PC-3 (cell line): ENCODE results near the gene CCDC28B. TPM values are rescaled to one million over a fixed set of nuclear protein-coding genes. Genes with fewer than 3 reads are reported as not detected.

Experiments used
- ATAC-seq: fragments of 200-7000 bp; cut with Tn5 transposase; 2 replicates; pipeline ENCODE4 v1.9.1; 2020; ENCODE audit warnings: mild to moderate bottlenecking, moderate library complexity
- BruUV-seq: library from RNA; stranded (reverse); fragments of 400-500 nt; replicated peaks from 2 replicates; lab custom pipeline; 2021; lab: Mats Ljungman, UMichigan
- CTCF ChIA-PET: fragments of 300-600 bp; sonication (Branson Sonifier 250); formaldehyde crosslinking; loops from one replicate; lab custom pipeline; 2022; ENCODE audit warnings: antibody characterized with exemption; lab: Charles Lee
- POLR2A ChIA-PET: fragments of 300-600 bp; sonication (Branson Sonifier 250); formaldehyde crosslinking; loops from one replicate; lab custom pipeline; 2022; ENCODE audit warnings: antibody characterized with exemption; ENCODE audit not compliant: unreplicated experiment; lab: Charles Lee
- DNase-seq: peaks from one replicate; pipeline ENCODE4 v3.0.0-alpha.2; 2015
- H2AFZ ChIP-seq: fragments of 300-600 bp; sonication (generic); 2 replicates; pipeline ENCODE4 v1.6.0; 2016; ENCODE audit warnings: antibody characterized with exemption, low read length
- H3F3A ChIP-seq: fragments of 300-600 bp; sonication (generic); one replicate; pipeline ENCODE4 v1.6.0; 2017; ENCODE audit warnings: antibody characterized with exemption, low read length, control low read depth, mild to moderate bottlenecking; ENCODE audit not compliant: unreplicated experiment
- H3K27ac ChIP-seq: fragments of 300-600 bp; sonication (generic); 2 replicates; pipeline ENCODE4 v1.5.1; 2016; ENCODE audit warnings: mild to moderate bottlenecking, low read length
- H3K27me3 ChIP-seq: fragments of 300-600 bp; sonication (generic); 2 replicates; pipeline ENCODE4 v1.6.1; 2016; ENCODE audit warnings: low read length, mixed read lengths
- H3K36me3 ChIP-seq: fragments of 300-600 bp; sonication (generic); 2 replicates; pipeline ENCODE4 v1.6.1; 2016; ENCODE audit warnings: low read depth, mixed run types, low read length, mixed read lengths
- H3K4me1 ChIP-seq: fragments of 300-600 bp; sonication (generic); 2 replicates; pipeline ENCODE4 v1.5.1; 2016; ENCODE audit warnings: low read length; ENCODE audit not compliant: insufficient read depth
- H3K4me2 ChIP-seq: fragments of 300-600 bp; sonication (generic); 2 replicates; pipeline ENCODE4 v1.6.0; 2016; ENCODE audit warnings: low read length
- H3K4me3 ChIP-seq: fragments of 300-600 bp; sonication (generic); 2 replicates; pipeline ENCODE4 v1.5.1; 2016; ENCODE audit warnings: mild to moderate bottlenecking, low read length, mixed read lengths
- H3K79me2 ChIP-seq: fragments of 300-600 bp; sonication (generic); 2 replicates; pipeline ENCODE4 v1.6.1; 2017; ENCODE audit warnings: low read length, mixed read lengths
- H3K9ac ChIP-seq: fragments of 300-600 bp; sonication (generic); 2 replicates; pipeline ENCODE4 v1.6.0; 2016; ENCODE audit warnings: mild to moderate bottlenecking, low read length
- H3K9me2 ChIP-seq: fragments of 300-600 bp; sonication (generic); replicated peaks from 2 replicates; pipeline ENCODE4 v1.6.1; 2016; ENCODE audit warnings: mixed run types, low read length, mixed read lengths
- H3K9me3 ChIP-seq: fragments of 300-600 bp; sonication (generic); 2 replicates; pipeline ENCODE4 v1.6.1; 2016; ENCODE audit warnings: low read length, mixed read lengths
- H4K20me1 ChIP-seq: fragments of 300-600 bp; sonication (generic); 2 replicates; pipeline ENCODE4 v1.6.1; 2016; ENCODE audit warnings: low read length, mixed read lengths
- EZH2 ChIP-seq: fragments of 300-600 bp; sonication (generic); IDR thresholded peaks from one replicate; pipeline ENCODE4 v1.6.1; 2017; ENCODE audit warnings: antibody characterized with exemption, mild to moderate bottlenecking, low read length; ENCODE audit not compliant: unreplicated experiment
- EZH2phosphoT487 ChIP-seq: fragments of 300-600 bp; sonication (generic); IDR thresholded peaks from 2 replicates; pipeline ENCODE4 v1.6.1; 2018; ENCODE audit warnings: mild to moderate bottlenecking, antibody characterized with exemption, low read length, borderline replicate concordance
- intact Hi-C: fragments of 100-400 bp; cut with micrococcal nuclease; formaldehyde crosslinking; loops from 2 replicates; pipeline ENCODE4 v1.9.0; 2023
- total RNA-seq: library from RNA; depleted of rRNA; stranded (reverse); fragments of >200 nt; gene quantifications from 2 replicates; pipeline ENCODE4 v1.2.3, GENCODE V29; 2014
- TF ChIP-seq, protein P1 (sequence below): fragments of 300-600 bp; sonication (generic); conservative IDR thresholded peaks from 2 replicates; pipeline ENCODE4 v1.5.1; 2017; ENCODE audit warnings: antibody characterized with exemption, low read depth, mild to moderate bottlenecking, low read length

The CCDC28B gene
- total RNA-seq, 1 experiment from 2014 or later = 4.7 TPM

DNA sequence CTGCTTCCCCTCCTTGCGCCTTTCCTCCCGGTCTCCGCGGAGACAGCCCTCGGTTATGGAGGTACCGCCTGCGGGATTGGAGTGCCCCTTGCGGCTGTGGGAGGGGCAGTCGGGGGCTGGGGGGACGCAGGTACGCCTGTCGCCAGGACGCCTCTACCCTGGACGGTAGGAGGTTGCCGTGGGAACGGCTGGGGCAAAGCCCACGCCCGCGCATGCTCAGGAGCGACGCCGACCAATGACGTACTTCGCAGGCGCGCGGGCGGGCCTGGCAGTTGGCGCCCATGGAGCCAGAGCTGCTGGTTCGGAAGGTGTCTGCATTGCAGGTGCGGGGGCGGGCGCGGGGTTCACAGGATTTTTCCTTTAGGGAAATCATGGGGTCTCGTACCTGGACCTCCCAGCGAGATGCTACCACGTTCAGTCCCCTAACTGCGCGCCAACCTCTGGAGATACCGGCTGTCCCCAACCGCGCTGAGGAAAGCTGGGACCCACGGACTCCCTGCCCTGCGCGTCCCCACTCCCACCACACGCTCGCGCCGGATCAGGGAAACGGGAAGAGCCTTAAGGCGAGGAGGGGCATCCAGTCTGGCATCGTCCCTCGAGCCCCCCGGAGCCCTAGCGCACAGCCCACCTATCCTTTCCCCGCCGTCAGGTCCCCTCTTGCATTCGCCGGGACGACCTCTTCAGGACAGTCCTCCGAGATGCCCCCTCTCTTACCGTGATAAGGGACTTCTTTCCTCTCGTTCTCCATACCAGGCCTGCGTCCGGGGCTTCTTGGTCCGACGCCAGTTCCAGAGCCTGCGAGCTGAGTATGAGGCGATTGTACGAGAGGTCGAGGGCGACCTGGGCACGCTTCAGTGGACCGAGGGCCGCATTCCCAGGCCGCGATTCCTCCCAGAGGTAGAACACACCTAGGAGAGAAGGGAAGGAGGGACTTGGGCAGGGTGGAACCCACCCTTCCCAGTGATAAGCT is 5.3 kb downstream of the CCDC28B start, which contains the start of gene IQCC:
Gene IQCC (plus strand): TSS at position 271 of the 970 bp plus-strand sequence. CDS start 11 bp downstream, at position 282.
- H3K79me2 ChIP-seq = peaks cover 18% of the 10 kb centered on the region
- BruUV-seq = TSS peak; percentile 86

DNA sequence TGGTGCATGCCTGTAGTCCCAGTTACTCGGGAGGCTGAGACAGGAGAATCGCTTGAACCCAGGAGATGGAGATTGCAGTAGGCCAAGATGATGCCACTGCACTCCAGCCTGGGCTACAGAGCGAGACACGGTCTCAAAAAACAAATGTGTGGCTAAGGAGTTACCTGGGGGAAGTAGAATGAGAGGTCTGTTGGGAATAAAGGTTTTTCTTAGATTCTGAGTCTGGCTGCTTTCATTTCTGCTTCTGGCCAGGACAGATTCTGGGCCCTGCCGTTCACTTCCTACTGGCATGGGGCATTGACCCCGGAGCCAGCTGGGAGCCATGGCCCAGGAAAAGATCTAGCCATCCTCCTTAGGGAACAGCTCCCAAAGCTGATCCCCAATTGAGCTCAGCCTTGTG is 8.1 kb downstream of the CCDC28B start:
- H3K4me2 ChIP-seq = no peak overlapping the region
- intact Hi-C loops = no loop called here
- no peak for ATAC-seq
- H3K27ac ChIP-seq = no peak overlapping the region
- no peak overlapping the region for H2AFZ ChIP-seq
- peaks cover 5% of the 10 kb centered on the region; the same call in 1 of the 2 replicates for H3K36me3 ChIP-seq
- no peaks in the 10 kb centered on the region for H3K9me2 ChIP-seq
- H3K4me1 ChIP-seq = peaks cover 22% of the 10 kb centered on the region
- H4K20me1 ChIP-seq = no peaks in the 10 kb centered on the region
- H3K27me3 ChIP-seq = no peaks in the 10 kb centered on the region
- ChIA-PET POLR2A (no interaction called here), CTCF (no interaction called here)
- no peak for TF ChIP-seq EZH2phosphoT487
- TF ChIP-seq EZH2 = no peak
- TF ChIP-seq, protein P1, sequence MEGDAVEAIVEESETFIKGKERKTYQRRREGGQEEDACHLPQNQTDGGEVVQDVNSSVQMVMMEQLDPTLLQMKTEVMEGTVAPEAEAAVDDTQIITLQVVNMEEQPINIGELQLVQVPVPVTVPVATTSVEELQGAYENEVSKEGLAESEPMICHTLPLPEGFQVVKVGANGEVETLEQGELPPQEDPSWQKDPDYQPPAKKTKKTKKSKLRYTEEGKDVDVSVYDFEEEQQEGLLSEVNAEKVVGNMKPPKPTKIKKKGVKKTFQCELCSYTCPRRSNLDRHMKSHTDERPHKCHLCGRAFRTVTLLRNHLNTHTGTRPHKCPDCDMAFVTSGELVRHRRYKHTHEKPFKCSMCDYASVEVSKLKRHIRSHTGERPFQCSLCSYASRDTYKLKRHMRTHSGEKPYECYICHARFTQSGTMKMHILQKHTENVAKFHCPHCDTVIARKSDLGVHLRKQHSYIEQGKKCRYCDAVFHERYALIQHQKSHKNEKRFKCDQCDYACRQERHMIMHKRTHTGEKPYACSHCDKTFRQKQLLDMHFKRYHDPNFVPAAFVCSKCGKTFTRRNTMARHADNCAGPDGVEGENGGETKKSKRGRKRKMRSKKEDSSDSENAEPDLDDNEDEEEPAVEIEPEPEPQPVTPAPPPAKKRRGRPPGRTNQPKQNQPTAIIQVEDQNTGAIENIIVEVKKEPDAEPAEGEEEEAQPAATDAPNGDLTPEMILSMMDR = no peak
- H3K9ac ChIP-seq = no peak overlapping the region
- no peak for DNase-seq
- no peaks in the 10 kb centered on the region for H3K9me3 ChIP-seq
- no TSS peak for BruUV-seq
- no peak overlapping the region for H3K4me3 ChIP-seq
- H3F3A ChIP-seq = no peaks in the 10 kb centered on the region
- peaks cover 18% of the 10 kb centered on the region for H3K79me2 ChIP-seq

More for the DNA sequence above, 5.3 kb downstream of the CCDC28B start, which contains the start of gene IQCC:
- H3K4me3 ChIP-seq = peak within 1 kb of the TSS; percentile 83
- H3K4me2 ChIP-seq = peak within 1 kb of the TSS; percentile 94
- ChIA-PET CTCF (no interaction called here), POLR2A (no interaction called here)
- H3K9me3 ChIP-seq = no peaks in the 10 kb centered on the region
- H4K20me1 ChIP-seq = no peaks in the 10 kb centered on the region
- peaks cover 5% of the 10 kb centered on the region; the same call in 1 of the 2 replicates for H3K36me3 ChIP-seq
- DNase-seq = peak; percentile 91
- H3K9ac ChIP-seq = peak within 1 kb of the TSS; percentile 92
- intact Hi-C loops = no loop called here
- no peaks in the 10 kb centered on the region for H3K27me3 ChIP-seq
- H2AFZ ChIP-seq = peak within 1 kb of the TSS; percentile 87
- peak within 1 kb of the TSS; percentile 27; the same call in 1 of the 2 replicates for H3K27ac ChIP-seq
- H3F3A ChIP-seq = no peaks in the 10 kb centered on the region
- peaks cover 27% of the 10 kb centered on the region for H3K4me1 ChIP-seq
- peak; percentile 79 for ATAC-seq
- no peak for TF ChIP-seq EZH2
- TF ChIP-seq, protein P1 = no peak
- TF ChIP-seq EZH2phosphoT487 = no peak
- no peaks in the 10 kb centered on the region for H3K9me2 ChIP-seq
